T47D (cell line): ENCODE measurements around the gene PGS1.

ENCODE experiments used
- DNase-seq, 2 experiments: peaks; one replicate each; pipeline versions ENCODE4 v3.0.0 to v3.0.0-alpha.2; 2011 to 2012; ENCODE audit warnings: low read depth in 1 of 2, low spot score in 1 of 2
- JUND ChIP-seq: IDR thresholded peaks from 2 replicates; pipeline ENCODE4 v1.6.1; 2012; ENCODE audit warnings: low read depth
- in situ Hi-C: cut with HindIII; loops from 2 replicates; pipeline ENCODE4 v1.10.0; 2016; ENCODE audit warnings: low sequenced_read_pairs, low pct_unique_long_range_greater_than_20kb

Gene PGS1

GRCh38 chr17:78391051-78391431, 12.6 kb downstream of the PGS1 start:
- in situ Hi-C loops: no loop called here
- no peak for DNase-seq
- TF ChIP-seq JUND: no peak

- DNase-seq: no peak
- in situ Hi-C loops: no loop called here
- TF ChIP-seq JUND: no peak
Measured at GRCh38 chr17:78391843-78392242, 13.4 kb downstream of the PGS1 start.

GRCh38 chr17:78392295-78392694, 13.8 kb downstream of the PGS1 start:
- no peak for TF ChIP-seq JUND
- no peak for DNase-seq
- in situ Hi-C loops: no loop called here

- no peak for TF ChIP-seq JUND
- in situ Hi-C loops: no loop called here
- DNase-seq: peak in 1 of 2 experiments; percentile 32
Measured at GRCh38 chr17:78393575-78393974, 15.1 kb downstream of the PGS1 start.

GRCh38 chr17:78394209-78394608, 15.8 kb downstream of the PGS1 start:
- no peak for DNase-seq
- no peak for TF ChIP-seq JUND
- in situ Hi-C loops: no loop called here

GRCh38 chr17:78395155-78395554, 16.7 kb downstream of the PGS1 start:
- in situ Hi-C loops: no loop called here
- no peak for DNase-seq

GRCh38 chr17:78396441-78397337, 18.2 kb downstream of the PGS1 start:
- no peak for TF ChIP-seq JUND
- peak; percentile 44 to 86 for DNase-seq
- in situ Hi-C loops: no loop called here

More at GRCh38 chr17:78395155-78395554, 16.7 kb downstream of the PGS1 start:
- no peak for TF ChIP-seq JUND

- no peak for TF ChIP-seq JUND
- DNase-seq: peak; percentile 55 to 67
- in situ Hi-C loops: no loop called here
Measured at GRCh38 chr17:78397681-78398101, 19.2 kb downstream of the PGS1 start.

GRCh38 chr17:78398390-78398789, 19.9 kb downstream of the PGS1 start:
- in situ Hi-C loops: no loop called here
- TF ChIP-seq JUND: no peak
- no peak for DNase-seq

- in situ Hi-C loops: no loop called here
Measured at GRCh38 chr17:78399028-78399692, 20.7 kb downstream of the PGS1 start.

GRCh38 chr17:78399693-78400144, 21.3 kb downstream of the PGS1 start:
- DNase-seq: no peak
- in situ Hi-C loops: no loop called here
- TF ChIP-seq JUND: no peak

More at GRCh38 chr17:78399028-78399692, 20.7 kb downstream of the PGS1 start:
- no peak for TF ChIP-seq JUND
- DNase-seq: no peak

- no peak for DNase-seq
- no peak for TF ChIP-seq JUND
- in situ Hi-C loops: no loop called here
Measured at GRCh38 chr17:78400581-78401240, 22.3 kb downstream of the PGS1 start.
